Heart left ventricle (tissue), 13 donors: ENCODE data around the gene HSPA12A.

ENCODE experiments used
- POLR2A ChIP-seq, 2 donors: fragments of 450-650 bp; IDR thresholded peaks; one replicate each; pipeline ENCODE4 v1.6.1; 2017; ENCODE audit warnings: antibody characterized with exemption in 2 of 2, mild to moderate bottlenecking in 2 of 2, moderate library complexity in 2 of 2
- TF ChIP-seq, protein P1 (sequence below), 12 donors: fragments of 200-600 bp; sonication (generic) in 4 of 12; IDR thresholded peaks; one replicate each; pipeline versions ENCODE4 v1.5.0 to v1.8.0; 2018 to 2022; ENCODE audit warnings: antibody characterized with exemption in 12 of 12, mild to moderate bottlenecking in 5 of 12
- donor health status: ischemic (EF 13 %, LVEDD 7.1; RV severe dilation, severe dysfunction).
- donor health status: DM: no; HTN: yes; CAD: no.
- donor health status: DM: no; HTN: no; CAD: no.
- donor health status: ischemic (EF 25% LVEDD 6.9; RV normal size, moderate dysfunction).
- donor health status: ischemic (EF 25% LVEDD 5.7; RV mildly dilated, moderate dysfunction).
- donor health status: ischemic (EF 35%, LVEDD 5.7; RV mildly dilated, moderate dysfunction).
- donor health status: nonischemic (EF 11% LVEDD 7.7; RV severe dilation, severe dysfunction).
- donor health status: DM: yes; HTN: yes; CAD: no.
- donor health status: PGD.
- donor health status: ischemic (EF 29% LVEDD 5.4; RV normal size, mild dysfunction).
- donor health status: nonischemic (EF 23%, LVEDD 6.1; RV moderate dilation, normal function).

DNA sequence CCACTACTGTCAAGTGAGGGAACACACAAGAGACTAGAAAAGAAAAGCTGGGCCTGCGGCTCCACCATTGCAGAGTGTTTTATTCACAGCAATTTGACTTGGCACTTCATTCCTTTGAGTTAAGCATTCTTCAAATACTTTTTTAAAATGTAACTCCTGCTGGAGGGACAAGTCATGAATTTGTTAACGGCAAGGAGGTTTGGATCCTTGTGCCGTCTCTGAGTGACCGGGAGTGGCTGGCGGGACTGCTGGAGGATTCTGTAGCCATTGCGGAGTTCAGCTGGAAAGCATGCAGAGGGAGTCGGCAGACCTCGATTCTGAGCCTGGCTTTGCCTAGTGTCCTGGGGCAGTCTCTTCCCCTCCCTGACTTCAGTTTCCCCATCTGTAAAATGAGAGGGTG is 9.8 kb downstream of the HSPA12A start:
- TF ChIP-seq, protein P1, sequence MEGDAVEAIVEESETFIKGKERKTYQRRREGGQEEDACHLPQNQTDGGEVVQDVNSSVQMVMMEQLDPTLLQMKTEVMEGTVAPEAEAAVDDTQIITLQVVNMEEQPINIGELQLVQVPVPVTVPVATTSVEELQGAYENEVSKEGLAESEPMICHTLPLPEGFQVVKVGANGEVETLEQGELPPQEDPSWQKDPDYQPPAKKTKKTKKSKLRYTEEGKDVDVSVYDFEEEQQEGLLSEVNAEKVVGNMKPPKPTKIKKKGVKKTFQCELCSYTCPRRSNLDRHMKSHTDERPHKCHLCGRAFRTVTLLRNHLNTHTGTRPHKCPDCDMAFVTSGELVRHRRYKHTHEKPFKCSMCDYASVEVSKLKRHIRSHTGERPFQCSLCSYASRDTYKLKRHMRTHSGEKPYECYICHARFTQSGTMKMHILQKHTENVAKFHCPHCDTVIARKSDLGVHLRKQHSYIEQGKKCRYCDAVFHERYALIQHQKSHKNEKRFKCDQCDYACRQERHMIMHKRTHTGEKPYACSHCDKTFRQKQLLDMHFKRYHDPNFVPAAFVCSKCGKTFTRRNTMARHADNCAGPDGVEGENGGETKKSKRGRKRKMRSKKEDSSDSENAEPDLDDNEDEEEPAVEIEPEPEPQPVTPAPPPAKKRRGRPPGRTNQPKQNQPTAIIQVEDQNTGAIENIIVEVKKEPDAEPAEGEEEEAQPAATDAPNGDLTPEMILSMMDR (IDR thresholded peaks at IDR 0.05) = no peak
- TF ChIP-seq POLR2A (IDR thresholded peaks at IDR 0.05) = no peak
